Endodermal cell (in vitro differentiated cells): Measurements from ENCODE around the gene EPN3. TPM values are rescaled to one million over a fixed set of nuclear protein-coding genes. Genes with fewer than 3 reads are reported as not detected.
A peak's percentile ranks its signal among the peaks of the same experiment; 100 is the strongest.

Source experiments
- DNase-seq: peaks from one replicate; pipeline ENCODE4 v3.0.0-alpha.2; 2017
- H3K27ac ChIP-seq: 2 replicates; pipeline ENCODE4 v1.5.1; 2013; ENCODE audit warnings: mild to moderate bottlenecking, low read depth, low read length, moderate library complexity
- H3K27me3 ChIP-seq: 2 replicates; pipeline ENCODE4 v1.6.1; 2013; ENCODE audit warnings: mild to moderate bottlenecking, low read length, moderate library complexity; ENCODE audit not compliant: insufficient read depth, control insufficient read depth, poor library complexity, severe bottlenecking
- H3K36me3 ChIP-seq: 2 replicates; pipeline ENCODE4 v1.7.0; 2013; ENCODE audit warnings: mild to moderate bottlenecking, low read length, moderate library complexity; ENCODE audit not compliant: control insufficient read depth, insufficient read depth
- H3K4me1 ChIP-seq: one replicate; pipeline ENCODE4 v1.7.0; 2013; ENCODE audit warnings: low read length; ENCODE audit not compliant: control insufficient read depth, insufficient read depth
- H3K4me3 ChIP-seq: 2 replicates; pipeline ENCODE4 v1.5.1; 2013; ENCODE audit warnings: mild to moderate bottlenecking, low read length, moderate library complexity
- H3K9ac ChIP-seq: 2 replicates; pipeline ENCODE4 v1.6.1; 2013; ENCODE audit warnings: mild to moderate bottlenecking, low read length, moderate library complexity; ENCODE audit not compliant: poor library complexity, severe bottlenecking; ENCODE audit errors: extremely low read depth
- H3K9me3 ChIP-seq: 2 replicates; pipeline ENCODE4 v1.6.1; 2013; ENCODE audit warnings: mild to moderate bottlenecking, low read length, moderate library complexity; ENCODE audit not compliant: control insufficient read depth
- H3K27ac Mint-ChIP-seq: 2 replicates; pipeline ENCODE4 v1.8.0; 2020; ENCODE audit warnings: mixed read lengths
- H3K27me3 Mint-ChIP-seq: 2 replicates; pipeline ENCODE4 v1.8.0; 2021; ENCODE audit warnings: mild to moderate bottlenecking, mixed read lengths; ENCODE audit not compliant: insufficient read depth
- H3K36me3 Mint-ChIP-seq: 2 replicates; pipeline ENCODE4 v1.8.0; 2020; ENCODE audit warnings: low read depth, mixed read lengths
- H3K4me1 Mint-ChIP-seq: 2 replicates; pipeline ENCODE4 v1.8.0; 2020; ENCODE audit warnings: mixed read lengths
- H3K4me3 Mint-ChIP-seq: 2 replicates; pipeline ENCODE4 v1.8.0; 2020; ENCODE audit warnings: mild to moderate bottlenecking, moderate library complexity, mixed read lengths
- H3K9me3 Mint-ChIP-seq: 2 replicates; pipeline ENCODE4 v1.8.0; 2020; ENCODE audit warnings: mild to moderate bottlenecking, mixed read lengths
- WGBS, 2 experiments: methylation state at CpG; one replicate each; pipeline versions ENCODE4 v1.1.5 to v1.1.7; 2013; ENCODE audit warnings: missing lambda C conversion rate in 2 of 2, mixed read lengths in 1 of 2; ENCODE audit not compliant: insufficient coverage in 1 of 2, insufficient read length in 1 of 2; 5-methylcytosine and 5-hydroxymethylcytosine counted together
- total RNA-seq, 2 donors: library from RNA; stranded (reverse); fragmentation: NEBNext Ultra II Directional in 1 of 2; extraction: Animal tissue kit (Norgen Biotek cat#: 25700) in 1 of 2; gene quantifications; 2 replicates in 1 of 2; 3 replicates in 1 of 2; pipeline ENCODE4 v1.2.1, GENCODE V29; 2021
- TF ChIP-seq, protein P1 (sequence below): fragments of 200-600 bp; sonication (generic); conservative IDR thresholded peaks from 2 replicates; pipeline ENCODE4 v1.5.0; 2021; ENCODE audit warnings: antibody characterized with exemption, mild to moderate bottlenecking

The EPN3 gene
- total RNA-seq, 2 donors from 2014 or later, result 0.66 TPM; not detected in 1

- Histone ChIP-seq H3K36me3 (no peaks in the 10 kb centered on the region), H3K9ac (no peak overlapping the region), H3K4me3 (no peak overlapping the region), H3K27ac (no peak overlapping the region), H3K27me3 (no peaks in the 10 kb centered on the region), H3K4me1 (peaks cover 12% of the 10 kb centered on the region), H3K9me3 (no peaks in the 10 kb centered on the region)
- TF ChIP-seq, protein P1, sequence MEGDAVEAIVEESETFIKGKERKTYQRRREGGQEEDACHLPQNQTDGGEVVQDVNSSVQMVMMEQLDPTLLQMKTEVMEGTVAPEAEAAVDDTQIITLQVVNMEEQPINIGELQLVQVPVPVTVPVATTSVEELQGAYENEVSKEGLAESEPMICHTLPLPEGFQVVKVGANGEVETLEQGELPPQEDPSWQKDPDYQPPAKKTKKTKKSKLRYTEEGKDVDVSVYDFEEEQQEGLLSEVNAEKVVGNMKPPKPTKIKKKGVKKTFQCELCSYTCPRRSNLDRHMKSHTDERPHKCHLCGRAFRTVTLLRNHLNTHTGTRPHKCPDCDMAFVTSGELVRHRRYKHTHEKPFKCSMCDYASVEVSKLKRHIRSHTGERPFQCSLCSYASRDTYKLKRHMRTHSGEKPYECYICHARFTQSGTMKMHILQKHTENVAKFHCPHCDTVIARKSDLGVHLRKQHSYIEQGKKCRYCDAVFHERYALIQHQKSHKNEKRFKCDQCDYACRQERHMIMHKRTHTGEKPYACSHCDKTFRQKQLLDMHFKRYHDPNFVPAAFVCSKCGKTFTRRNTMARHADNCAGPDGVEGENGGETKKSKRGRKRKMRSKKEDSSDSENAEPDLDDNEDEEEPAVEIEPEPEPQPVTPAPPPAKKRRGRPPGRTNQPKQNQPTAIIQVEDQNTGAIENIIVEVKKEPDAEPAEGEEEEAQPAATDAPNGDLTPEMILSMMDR, result no peak
- H3K27ac Mint-ChIP-seq, result no peak overlapping the region
- H3K36me3 Mint-ChIP-seq, result no peaks in the 10 kb centered on the region
- H3K4me1 Mint-ChIP-seq, result peaks cover 26% of the 10 kb centered on the region
- H3K4me3 Mint-ChIP-seq, result no peak overlapping the region
- DNase-seq, result peak; percentile 84
- 62 to 85% methylated on average over 7 of the region's 7 CpGs for WGBS, 2 experiments
- peaks cover 8% of the 10 kb centered on the region for H3K27me3 Mint-ChIP-seq
- no peaks in the 10 kb centered on the region for H3K9me3 Mint-ChIP-seq
Observed at GRCh38 chr17:50583641-50584040, 51.1 kb downstream of the EPN3 start.

GRCh38 chr17:50584116-50584515, 51.6 kb downstream of the EPN3 start:
- no peak overlapping the region for H3K27ac ChIP-seq
- no peaks in the 10 kb centered on the region for H3K27me3 ChIP-seq
- H3K36me3 Mint-ChIP-seq, result no peaks in the 10 kb centered on the region
- no peak overlapping the region for H3K4me3 Mint-ChIP-seq
- peaks cover 25% of the 10 kb centered on the region for H3K4me1 Mint-ChIP-seq
- WGBS, 2 experiments, result 81 to 87% methylated on average over 4 of the region's 4 CpGs
- DNase-seq, result no peak
- H3K9me3 Mint-ChIP-seq, result no peaks in the 10 kb centered on the region
- H3K27me3 Mint-ChIP-seq, result peaks cover 6% of the 10 kb centered on the region
- no peak overlapping the region for H3K27ac Mint-ChIP-seq
- H3K4me3 ChIP-seq, result no peak overlapping the region
- H3K36me3 ChIP-seq, result no peaks in the 10 kb centered on the region
- H3K9ac ChIP-seq, result no peak overlapping the region
- no peaks in the 10 kb centered on the region for H3K9me3 ChIP-seq
- TF ChIP-seq, protein P1, result no peak
- H3K4me1 ChIP-seq, result peaks cover 12% of the 10 kb centered on the region

DNA sequence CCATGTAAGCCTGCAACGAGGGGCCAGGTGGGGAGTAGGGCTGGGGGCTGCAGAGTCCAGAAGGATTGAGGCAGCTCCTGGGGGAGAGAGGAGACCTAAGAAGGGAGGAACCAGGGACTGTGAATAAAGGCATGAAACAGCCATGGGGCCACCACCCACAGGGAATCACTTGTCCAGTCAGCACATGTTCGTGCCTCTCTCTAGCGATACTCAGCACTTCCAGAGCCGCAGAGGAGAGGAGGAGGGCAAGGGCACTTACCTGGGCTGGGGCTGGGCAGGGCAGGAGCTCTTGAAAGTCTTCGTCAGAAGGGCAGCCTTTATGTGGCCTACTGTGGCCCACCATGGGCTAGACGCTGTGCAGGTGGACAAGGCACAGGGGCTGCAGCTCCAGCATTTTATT, 52.2 kb downstream of the EPN3 start:
- DNase-seq, result no peak
- H3K4me3 Mint-ChIP-seq, result no peak overlapping the region
- Histone ChIP-seq H3K36me3 (no peaks in the 10 kb centered on the region), H3K9ac (no peak overlapping the region), H3K9me3 (no peaks in the 10 kb centered on the region), H3K4me1 (peaks cover 12% of the 10 kb centered on the region), H3K27ac (no peak overlapping the region), H3K27me3 (no peaks in the 10 kb centered on the region), H3K4me3 (no peak overlapping the region)
- peaks cover 6% of the 10 kb centered on the region for H3K27me3 Mint-ChIP-seq
- TF ChIP-seq, protein P1, result no peak
- H3K36me3 Mint-ChIP-seq, result no peaks in the 10 kb centered on the region
- H3K4me1 Mint-ChIP-seq, result peaks cover 25% of the 10 kb centered on the region
- H3K9me3 Mint-ChIP-seq, result no peaks in the 10 kb centered on the region
- WGBS, 2 experiments, result 81 to 95% methylated on average over 4 to 6 of the region's 6 CpGs
- no peak overlapping the region for H3K27ac Mint-ChIP-seq
